NOMO-1 (cell line): ENCODE measurements around the gene PCDHGC4.

Source experiments
- DNase-seq, 2 experiments: peaks; one replicate each; lab custom pipeline; 2025; ENCODE audit not compliant: unreplicated experiment in 2 of 2; lab: John Stamatoyannopoulos, UW

The PCDHGC4 gene

GRCh38 chr5:141527426-141527825 lies 42.6 kb downstream of the PCDHGC4 start:
- no peak for DNase-seq

DNA sequence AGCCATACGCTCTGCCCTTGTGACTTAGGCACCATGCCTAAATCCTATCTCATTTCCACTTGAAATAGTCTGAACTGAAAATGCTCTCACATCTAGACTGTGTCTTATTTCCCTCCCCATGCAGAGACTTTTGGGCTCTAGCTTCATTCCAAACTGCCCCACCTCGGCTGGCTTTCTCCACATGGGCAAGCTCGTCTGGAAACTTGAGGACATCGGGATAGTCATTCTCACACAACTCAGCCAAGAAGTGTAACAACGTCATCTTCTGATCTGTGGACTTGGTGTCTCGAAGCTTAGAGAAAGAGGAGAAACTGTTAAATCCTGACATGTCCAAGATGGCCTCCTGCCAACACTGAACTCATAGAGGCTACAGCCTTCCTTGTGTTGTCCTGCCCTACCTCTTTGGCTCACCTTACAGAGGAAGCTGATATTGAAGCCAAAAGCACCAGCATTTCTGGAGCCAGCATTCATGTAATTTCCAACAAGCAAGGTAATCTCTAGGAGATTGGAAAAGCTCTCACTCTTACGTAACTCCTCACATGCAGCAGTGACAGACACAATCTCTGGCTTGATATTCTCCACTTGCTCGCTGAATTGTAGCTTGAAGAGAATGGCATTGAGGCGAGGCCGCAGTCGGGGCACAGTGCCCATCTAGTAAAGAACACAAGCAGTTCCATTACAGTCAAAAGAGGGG lies 43.6 kb downstream of the PCDHGC4 start:
- DNase-seq: no peak

DNA sequence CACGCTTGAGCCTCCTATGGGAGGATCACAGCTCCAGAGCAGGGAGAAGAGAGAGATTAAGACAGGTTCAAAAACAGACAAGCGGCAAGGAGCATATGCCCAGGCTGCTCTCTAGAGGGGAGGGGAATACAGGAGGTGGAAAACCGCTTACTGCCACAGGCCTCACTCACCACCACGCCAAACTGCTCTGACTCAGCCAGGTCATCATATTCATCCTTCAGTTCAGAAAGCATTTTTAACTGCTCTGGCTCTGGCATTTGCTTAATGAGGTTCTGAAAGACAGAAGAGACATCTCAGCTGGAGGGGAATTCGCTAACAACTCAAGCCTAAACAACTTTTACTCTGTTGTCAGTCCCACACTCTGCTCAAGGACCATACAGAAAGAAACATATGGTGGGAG lies 44.2 kb downstream of the PCDHGC4 start:
- DNase-seq: no peak

DNA sequence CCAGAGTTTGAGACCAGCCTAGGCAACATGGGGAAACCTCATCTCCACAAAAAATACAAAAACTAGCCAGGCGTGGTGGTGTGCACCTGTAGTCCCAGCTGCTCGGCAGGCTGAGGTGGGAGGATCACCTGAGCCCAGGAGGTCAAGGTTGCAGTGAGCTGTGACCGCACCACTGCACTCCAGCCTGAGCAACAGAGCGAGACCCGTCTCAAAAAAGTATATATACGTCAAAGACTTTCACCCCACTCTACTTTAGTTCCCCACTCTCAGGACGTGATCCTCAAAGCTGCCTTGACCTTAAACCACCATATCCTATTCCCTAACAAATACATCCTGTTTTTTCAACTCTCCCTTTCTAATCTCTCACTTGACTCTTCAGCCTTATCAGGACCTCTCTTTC lies 45.0 kb downstream of the PCDHGC4 start:
- DNase-seq: no peak

GRCh38 chr5:141532726-141533125 lies 47.9 kb downstream of the PCDHGC4 start:
- DNase-seq: no peak

GRCh38 chr5:141533897-141534296 lies 49.1 kb downstream of the PCDHGC4 start:
- no peak for DNase-seq

DNA sequence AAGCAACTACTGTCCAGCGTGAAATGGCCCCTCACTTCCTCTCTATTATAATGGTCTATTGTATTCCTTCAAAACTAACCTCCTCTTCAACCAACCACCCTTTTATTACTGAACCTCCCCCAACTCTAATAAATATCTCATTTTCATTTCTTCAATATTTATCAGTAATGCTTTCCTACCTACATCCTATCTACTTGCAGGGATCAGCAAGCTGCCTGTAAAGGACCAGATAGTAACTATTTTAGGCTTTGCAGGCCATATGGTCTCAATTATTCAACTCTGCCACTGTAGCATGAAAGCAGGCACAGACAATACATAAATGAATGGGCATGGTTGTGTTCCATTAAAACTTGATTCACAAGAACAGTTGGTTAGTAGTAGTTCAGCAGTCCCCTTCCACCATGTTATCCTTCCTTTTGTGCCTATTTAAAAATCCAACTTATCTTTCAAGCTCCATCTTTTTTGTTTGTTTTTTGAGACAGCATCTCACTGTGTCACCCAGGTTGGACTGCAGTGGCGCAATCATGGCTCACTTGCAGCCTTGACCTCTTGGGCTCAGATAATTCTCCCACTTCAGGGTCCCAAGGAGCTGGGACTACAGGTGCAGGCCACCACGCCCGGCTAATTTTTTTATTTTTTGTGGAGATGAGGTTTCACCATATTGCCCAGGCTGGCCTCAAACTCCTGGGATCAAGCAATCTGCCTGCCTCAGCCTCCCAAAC lies 49.8 kb downstream of the PCDHGC4 start:
- DNase-seq: no peak
